GM12878 (cell line): ENCODE data around the gene ESPNL. TPM values are rescaled to one million over a fixed set of nuclear protein-coding genes. Genes with fewer than 3 reads are reported as not detected.

Experiments
- ATAC-seq: fragments of 200-7000 bp; cut with Tn5 transposase; 3 replicates; pipeline ENCODE4 v1.9.1; 2020; ENCODE audit warnings: mild to moderate bottlenecking, moderate library complexity
- BruUV-seq: library from RNA; stranded (reverse); fragments of 400-500 nt; replicated peaks from 2 replicates; lab custom pipeline; 2021; lab: Mats Ljungman, UMichigan
- CTCF ChIA-PET: fragments of 300-600 bp; sonication (Branson Sonifier 250); formaldehyde crosslinking; extraction: SDS; loops from one replicate; lab custom pipeline; 2021; ENCODE audit warnings: inconsistent platforms; lab: Yijun Ruan, JAX
- POLR2A ChIA-PET: fragments of 350-600 bp; formaldehyde crosslinking; extraction: SDS; loops from one replicate; lab custom pipeline; 2021; ENCODE audit warnings: inconsistent platforms; lab: Charles Lee
- RAD21 ChIA-PET: fragments of 300-600 bp; sonication (Branson Sonifier 250); formaldehyde crosslinking; loops from one replicate; lab custom pipeline; 2023; ENCODE audit warnings: antibody characterized with exemption; ENCODE audit not compliant: unreplicated experiment; lab: Charles Lee
- SMC1A ChIA-PET: fragments of 300-600 bp; sonication (Branson Sonifier 250); formaldehyde crosslinking; loops from one replicate; lab custom pipeline; 2023; ENCODE audit not compliant: unreplicated experiment, uncharacterized antibody; lab: Charles Lee
- DNase-seq: peaks from one replicate; pipeline ENCODE4 v3.0.0-alpha.2; 2011; ENCODE audit warnings: low read depth, low spot score
- FAIRE-seq: peaks from 3 replicates; lab custom pipeline; 2011; peaks lifted over from hg19 to GRCh38; lab: Jason Lieb, UNC
- H2AFZ ChIP-seq: 2 replicates; pipeline ENCODE4 v1.6.0; 2011; ENCODE audit warnings: low read depth, low read length, control low read depth; ENCODE audit not compliant: control insufficient read depth
- H3K27ac ChIP-seq: 2 replicates; pipeline ENCODE4 v1.5.1; 2011; ENCODE audit warnings: control low read depth; ENCODE audit not compliant: control insufficient read depth, insufficient read depth
- H3K27me3 ChIP-seq, 2 experiments: replicated peaks in 1 of 2; 2 replicates each; pipeline versions ENCODE4 v1.6.0 to v1.6.1; 2011; ENCODE audit warnings: low read length in 1 of 2; ENCODE audit not compliant: control insufficient read depth in 2 of 2, insufficient read depth in 2 of 2
- H3K36me3 ChIP-seq, 2 experiments: 2 replicates each; pipeline ENCODE4 v1.5.1; 2011; ENCODE audit warnings: low read length in 1 of 2; ENCODE audit not compliant: control insufficient read depth in 2 of 2, insufficient read depth in 2 of 2
- H3K4me1 ChIP-seq: 2 replicates; pipeline ENCODE4 v1.6.1; 2011; ENCODE audit warnings: mild to moderate bottlenecking, low read length, moderate library complexity, mixed read lengths; ENCODE audit not compliant: control insufficient read depth, insufficient read depth
- H3K4me2 ChIP-seq: 2 replicates; pipeline ENCODE4 v1.6.0; 2011; ENCODE audit warnings: control low read depth; ENCODE audit not compliant: control insufficient read depth, insufficient read depth
- H3K4me3 ChIP-seq: fragments of 200-600 bp; sonication (generic); 2 replicates; pipeline ENCODE4 v1.5.1; 2016
- H3K79me2 ChIP-seq: 2 replicates; pipeline ENCODE4 v1.6.0; 2011; ENCODE audit warnings: low read length; ENCODE audit not compliant: control insufficient read depth, insufficient read depth
- H3K9ac ChIP-seq: 2 replicates; pipeline ENCODE4 v1.8.0; 2011; ENCODE audit warnings: low read length, control low read depth, mixed read lengths; ENCODE audit not compliant: control insufficient read depth, insufficient read depth
- H3K9me3 ChIP-seq: replicated peaks from 3 replicates; pipeline ENCODE4 v1.5.1; 2011; ENCODE audit warnings: mild to moderate bottlenecking, low read length; ENCODE audit not compliant: control insufficient read depth, insufficient read depth
- H4K20me1 ChIP-seq: 2 replicates; pipeline ENCODE4 v1.6.0; 2011; ENCODE audit not compliant: control insufficient read depth, insufficient read depth
- CREM ChIP-seq: IDR thresholded peaks from 2 replicates; pipeline ENCODE4 v1.6.1; 2014; ENCODE audit warnings: antibody characterized with exemption, low read depth
- IRF5 ChIP-seq: fragments of 450-650 bp; IDR thresholded peaks from 2 replicates; pipeline ENCODE4 v1.6.1; 2017; ENCODE audit warnings: borderline replicate concordance
- NBN ChIP-seq: fragments of 450-650 bp; IDR thresholded peaks from 2 replicates; pipeline ENCODE4 v1.6.1; 2016
- PML ChIP-seq: IDR thresholded peaks from 2 replicates; pipeline ENCODE4 v1.6.1; 2012; ENCODE audit warnings: low read length, inconsistent platforms
- POLR2AphosphoS5 ChIP-seq: IDR thresholded peaks from 2 replicates; pipeline ENCODE4 v1.6.1; 2011; ENCODE audit warnings: mild to moderate bottlenecking, low read length, inconsistent platforms
- RAD21 ChIP-seq: IDR thresholded peaks from 2 replicates; pipeline ENCODE4 v1.6.1; 2011; ENCODE audit warnings: mild to moderate bottlenecking, low read depth, low read length, moderate library complexity; ENCODE audit not compliant: insufficient read depth
- RAD51 ChIP-seq: fragments of 450-650 bp; IDR thresholded peaks from 2 replicates; pipeline ENCODE4 v1.6.1; 2016; ENCODE audit warnings: moderate library complexity, mild to moderate bottlenecking, inconsistent platforms
- RCOR1 ChIP-seq: conservative IDR thresholded peaks from 2 replicates; pipeline ENCODE4 v1.6.1; 2012; ENCODE audit warnings: low read depth, low read length, improper control_type of control experiment
- SMARCA5 ChIP-seq: fragments of 450-650 bp; IDR thresholded peaks from 2 replicates; pipeline ENCODE4 v1.6.1; 2017; ENCODE audit warnings: mild to moderate bottlenecking
- SP1 ChIP-seq: IDR thresholded peaks from one replicate; pipeline ENCODE4 v1.6.1; 2011; ENCODE audit warnings: low read depth, low read length
- SRF ChIP-seq, 2 experiments: IDR thresholded peaks; 2 replicates each; pipeline ENCODE4 v1.6.1; 2011; ENCODE audit warnings: low read depth in 2 of 2, low read length in 2 of 2, mild to moderate bottlenecking in 1 of 2, moderate library complexity in 1 of 2
- ZNF274 ChIP-seq: IDR thresholded peaks from one replicate; pipeline ENCODE4 v1.8.0; 2011; ENCODE audit not compliant: insufficient read length, insufficient read depth
- ZNF384 ChIP-seq: IDR thresholded peaks from 2 replicates; pipeline ENCODE4 v1.6.1; 2012; ENCODE audit warnings: low read depth, mild to moderate bottlenecking, low read length, improper control_type of control experiment, borderline replicate concordance
- WGBS: methylation state at CpG from one replicate; pipeline ENCODE4 v1.1.6; 2016; ENCODE audit warnings: low lambda C conversion rate; ENCODE audit not compliant: insufficient replicate concordance, insufficient coverage; ENCODE audit errors: missing lambda C conversion rate; 5-methylcytosine and 5-hydroxymethylcytosine counted together
- in situ Hi-C: fragments of 300-500 bp; cut with MboI; formaldehyde crosslinking; loops from 9 replicates; pipeline ENCODE4 v1.14.3; 2018; ENCODE audit warnings: mixed read lengths
- intact Hi-C: fragments of 100-400 bp; cut with micrococcal nuclease; formaldehyde crosslinking; loops from one replicate; pipeline ENCODE4 v1.14.2; 2022; ENCODE audit not compliant: unreplicated experiment
- polyA plus RNA-seq, 11 experiments: library from polyadenylated mRNA; depleted of rRNA in 4 of 11; unstranded in 6 of 11; stranded (reverse) in 5 of 11; fragments of >200 nt; fragmentation: Nextera tagmentation in 4 of 11; fragmentation: Illumina TruSeq in 1 of 11; extraction: Ambion mirVana in 4 of 11; extraction: Trizol in 1 of 11; gene quantifications; 1 replicate in 1 of 11; 2 replicates in 10 of 11; pipeline versions ENCODE4 v1.2.1 to v1.2.3, GENCODE V29; 2011 to 2016; ENCODE audit warnings: inconsistent platforms in 2 of 11, missing spikeins in 2 of 11, low read depth in 1 of 11
- total RNA-seq, 4 experiments: library from RNA; depleted of rRNA in 3 of 4; stranded (reverse); fragments of >200 nt in 3 of 4; fragmentation: Illumina TruSeq in 1 of 4; extraction: Trizol in 1 of 4; gene quantifications; 2 replicates each; pipeline versions ENCODE4 v1.2.1 to v1.2.3, GENCODE V29; 2013 to 2021
- TF ChIP-seq, protein P1 (sequence below): fragments of 450-650 bp; formaldehyde crosslinking; IDR thresholded peaks from 2 replicates; pipeline ENCODE4 v1.5.0; 2022; ENCODE audit warnings: mild to moderate bottlenecking, missing genetic modification characterization
- TF ChIP-seq, protein P2 (sequence below): fragments of 450-650 bp; IDR thresholded peaks from 2 replicates; pipeline ENCODE4 v1.6.1; 2017; ENCODE audit warnings: antibody characterized with exemption, mild to moderate bottlenecking, moderate library complexity

The ESPNL gene
- total and polyA plus RNA-seq, 10 of the 15 experiments (the other 5 are each of a cell fraction or from before 2014, with no cell fraction given) = 0.05 to 0.94 (median 0.36) TPM; not detected in 3

DNA sequence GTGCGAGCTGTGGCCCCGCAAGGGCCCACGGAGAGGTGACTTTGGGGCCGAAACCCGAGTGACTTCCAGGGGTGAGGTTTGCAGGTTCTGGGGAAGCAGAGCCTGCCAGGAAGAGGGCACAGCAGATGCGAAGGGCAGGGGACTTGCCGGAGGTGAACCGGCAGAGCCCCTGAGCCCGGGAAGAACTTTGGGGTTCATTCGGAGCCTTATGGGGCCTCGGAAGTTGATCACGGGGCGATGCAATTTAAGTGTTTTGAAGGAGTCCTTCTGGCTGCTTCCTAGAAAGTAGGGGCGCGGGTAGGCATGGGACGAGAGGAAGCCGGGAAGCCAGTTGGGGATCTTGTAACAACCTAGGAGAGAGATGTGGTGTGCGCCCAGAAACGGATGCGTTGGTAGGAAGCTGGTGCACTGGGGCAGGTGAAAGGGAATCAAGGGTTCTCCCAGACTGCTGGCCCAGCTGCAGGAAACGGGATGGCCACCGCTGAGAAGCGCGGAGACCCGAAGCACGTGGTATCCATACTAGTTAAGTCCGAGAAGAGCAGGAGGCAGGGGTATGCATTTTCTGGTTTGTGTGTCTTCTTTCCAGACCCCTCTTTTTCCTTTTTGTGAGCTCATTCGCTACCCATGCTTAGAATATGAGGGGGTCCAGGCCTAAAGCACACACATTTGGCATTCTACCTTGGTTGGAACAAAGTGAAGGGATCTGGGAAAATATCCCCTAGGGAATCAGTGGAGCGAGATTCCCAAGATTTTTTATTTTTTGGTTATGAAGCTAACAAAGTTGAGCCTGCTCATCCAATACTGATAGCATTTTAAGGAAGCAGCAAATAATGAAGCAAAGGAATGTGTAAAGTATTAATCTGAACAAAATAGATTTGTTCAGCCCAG is 38.6 kb upstream of the ESPNL start:
- Histone ChIP-seq H3K79me2 (peaks cover 32% of the 10 kb centered on the region), H3K9me3 (no peaks in the 10 kb centered on the region; the same call in 2 of the 3 replicates), H3K4me3 (peak overlapping the region; percentile 96), H3K27me3 (no peaks in the 10 kb centered on the region), H2AFZ (peak overlapping the region; percentile 85), H4K20me1 (no peaks in the 10 kb centered on the region), H3K9ac (peak overlapping the region; percentile 85), H3K27ac (peak overlapping the region; percentile 64), H3K36me3 (peaks cover 6 to 11% of the 10 kb centered on the region in 2 experiments; a peak in 3 of 4 replicates), H3K4me1 (no peaks in the 10 kb centered on the region; the same call in none of the 2 replicates), H3K4me2 (peak overlapping the region; percentile 94)
- intact Hi-C loops = loop anchor here (5.0 to 10.0 kb wide), 3 partner anchors 46 to 367 kb away; partner anchors contain the start of gene UBE2F
- ChIA-PET CTCF (interaction anchor here (0.6 to 1.2 kb wide), 7 partner anchors 11 to 138 kb away, joined by 3 to 5 read pairs (median 4); no protein-coding TSS in a partner anchor), RAD21 (interaction anchor here (0.8 to 2.0 kb wide), 13 partner anchors 8 to 141 kb away, joined by 3 to 10 read pairs (median 4); no protein-coding TSS in a partner anchor), POLR2A (interaction anchor here (0.5 to 1.5 kb wide), 10 partner anchors 8 to 584 kb away, joined by 3 to 13 read pairs (median 3); no protein-coding TSS in a partner anchor), SMC1A (interaction anchor here (0.7 to 4.4 kb wide), 7 partner anchors 12 to 134 kb away, joined by 3 to 15 read pairs (median 5); no protein-coding TSS in a partner anchor)
- DNase-seq (no peak), FAIRE-seq (no peak), ATAC-seq (peak; percentile 25)
- WGBS = 2% methylated on average over 29 of the region's 29 CpGs
- TSS peak; percentile 63 for BruUV-seq
- in situ Hi-C loops = no loop called here
- TF ChIP-seq PML (peak; percentile 32; the same call in 1 of the 2 replicates), CREM (no peak), NBN (no peak; the same call in 1 of the 2 replicates), ZNF274 (no peak), POLR2AphosphoS5 (no peak), RAD51 (peak; percentile 36; the same call in 1 of the 2 replicates), RAD21 (no peak), RCOR1 (no peak), SRF (IDR thresholded peaks at IDR 0.05; ENCODE audit: low read depth in 2 of 2, low read length in 2 of 2) (no peak), ZNF384 (no peak), SMARCA5 (no peak), IRF5 (no peak), SP1 (no peak)
- TF ChIP-seq, protein P1, sequence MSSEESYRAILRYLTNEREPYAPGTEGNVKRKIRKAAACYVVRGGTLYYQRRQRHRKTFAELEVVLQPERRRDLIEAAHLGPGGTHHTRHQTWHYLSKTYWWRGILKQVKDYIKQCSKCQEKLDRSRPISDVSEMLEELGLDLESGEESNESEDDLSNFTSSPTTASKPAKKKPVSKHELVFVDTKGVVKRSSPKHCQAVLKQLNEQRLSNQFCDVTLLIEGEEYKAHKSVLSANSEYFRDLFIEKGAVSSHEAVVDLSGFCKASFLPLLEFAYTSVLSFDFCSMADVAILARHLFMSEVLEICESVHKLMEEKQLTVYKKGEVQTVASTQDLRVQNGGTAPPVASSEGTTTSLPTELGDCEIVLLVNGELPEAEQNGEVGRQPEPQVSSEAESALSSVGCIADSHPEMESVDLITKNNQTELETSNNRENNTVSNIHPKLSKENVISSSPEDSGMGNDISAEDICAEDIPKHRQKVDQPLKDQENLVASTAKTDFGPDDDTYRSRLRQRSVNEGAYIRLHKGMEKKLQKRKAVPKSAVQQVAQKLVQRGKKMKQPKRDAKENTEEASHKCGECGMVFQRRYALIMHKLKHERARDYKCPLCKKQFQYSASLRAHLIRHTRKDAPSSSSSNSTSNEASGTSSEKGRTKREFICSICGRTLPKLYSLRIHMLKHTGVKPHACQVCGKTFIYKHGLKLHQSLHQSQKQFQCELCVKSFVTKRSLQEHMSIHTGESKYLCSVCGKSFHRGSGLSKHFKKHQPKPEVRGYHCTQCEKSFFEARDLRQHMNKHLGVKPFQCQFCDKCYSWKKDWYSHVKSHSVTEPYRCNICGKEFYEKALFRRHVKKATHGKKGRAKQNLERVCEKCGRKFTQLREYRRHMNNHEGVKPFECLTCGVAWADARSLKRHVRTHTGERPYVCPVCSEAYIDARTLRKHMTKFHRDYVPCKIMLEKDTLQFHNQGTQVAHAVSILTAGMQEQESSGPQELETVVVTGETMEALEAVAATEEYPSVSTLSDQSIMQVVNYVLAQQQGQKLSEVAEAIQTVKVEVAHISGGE (CRISPR knock-in tag) = no peak
- TF ChIP-seq, protein P2, sequence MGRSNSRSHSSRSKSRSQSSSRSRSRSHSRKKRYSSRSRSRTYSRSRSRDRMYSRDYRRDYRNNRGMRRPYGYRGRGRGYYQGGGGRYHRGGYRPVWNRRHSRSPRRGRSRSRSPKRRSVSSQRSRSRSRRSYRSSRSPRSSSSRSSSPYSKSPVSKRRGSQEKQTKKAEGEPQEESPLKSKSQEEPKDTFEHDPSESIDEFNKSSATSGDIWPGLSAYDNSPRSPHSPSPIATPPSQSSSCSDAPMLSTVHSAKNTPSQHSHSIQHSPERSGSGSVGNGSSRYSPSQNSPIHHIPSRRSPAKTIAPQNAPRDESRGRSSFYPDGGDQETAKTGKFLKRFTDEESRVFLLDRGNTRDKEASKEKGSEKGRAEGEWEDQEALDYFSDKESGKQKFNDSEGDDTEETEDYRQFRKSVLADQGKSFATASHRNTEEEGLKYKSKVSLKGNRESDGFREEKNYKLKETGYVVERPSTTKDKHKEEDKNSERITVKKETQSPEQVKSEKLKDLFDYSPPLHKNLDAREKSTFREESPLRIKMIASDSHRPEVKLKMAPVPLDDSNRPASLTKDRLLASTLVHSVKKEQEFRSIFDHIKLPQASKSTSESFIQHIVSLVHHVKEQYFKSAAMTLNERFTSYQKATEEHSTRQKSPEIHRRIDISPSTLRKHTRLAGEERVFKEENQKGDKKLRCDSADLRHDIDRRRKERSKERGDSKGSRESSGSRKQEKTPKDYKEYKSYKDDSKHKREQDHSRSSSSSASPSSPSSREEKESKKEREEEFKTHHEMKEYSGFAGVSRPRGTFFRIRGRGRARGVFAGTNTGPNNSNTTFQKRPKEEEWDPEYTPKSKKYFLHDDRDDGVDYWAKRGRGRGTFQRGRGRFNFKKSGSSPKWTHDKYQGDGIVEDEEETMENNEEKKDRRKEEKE = no peak
